Adrenal gland (tissue), 12 donors: Measurements from ENCODE around the gene OR2W1. TPM values are rescaled to one million over a fixed set of nuclear protein-coding genes. Genes with fewer than 3 reads are reported as not detected.

Experiments used
- DNase-seq, 7 donors: peaks; one replicate each; pipeline ENCODE4 v3.0.0-alpha.2; 2019 to 2020
- H3K27ac ChIP-seq, 5 donors: fragments of 200-600 bp; sonication (generic) in 4 of 5; 1 replicate in 3 of 5; 2 replicates in 2 of 5; pipeline versions ENCODE4 v1.5.1 to v1.8.0; 2016 to 2020; ENCODE audit warnings: mild to moderate bottlenecking in 1 of 5
- H3K27me3 ChIP-seq: fragments of 200-600 bp; 2 replicates; pipeline ENCODE4 v1.8.0; 2021
- H3K36me3 ChIP-seq, 2 donors: fragments of 200-600 bp; replicated peaks in 1 of 2; 1 replicate in 1 of 2; 2 replicates in 1 of 2; pipeline versions ENCODE4 v1.5.1 to v1.8.0; 2018 to 2022
- H3K4me1 ChIP-seq, 2 donors: fragments of 200-600 bp; replicated peaks in 1 of 2; 1 replicate in 1 of 2; 2 replicates in 1 of 2; pipeline versions ENCODE4 v1.5.1 to v1.8.0; 2018 to 2021
- H3K4me3 ChIP-seq, 4 donors: fragments of 200-600 bp; sonication (generic) in 3 of 4; one replicate each; pipeline ENCODE4 v1.5.1; 2016 to 2018
- H3K9me3 ChIP-seq, 3 donors: fragments of 200-600 bp; sonication (generic) in 1 of 3; replicated peaks in 1 of 3; 1 replicate in 2 of 3; 2 replicates in 1 of 3; pipeline versions ENCODE4 v1.5.1 to v1.8.0; 2016 to 2021
- POLR2A ChIP-seq, 2 donors: fragments of 450-650 bp; IDR thresholded peaks; one replicate each; pipeline ENCODE4 v1.6.1; 2017; ENCODE audit warnings: antibody characterized with exemption in 2 of 2, mild to moderate bottlenecking in 2 of 2, moderate library complexity in 1 of 2
- WGBS, 4 donors: extraction: QIAGEN DNeasy Blood & Tissue Kit in 2 of 4; methylation state at CpG; one replicate each; pipeline versions ENCODE4 v1.1.5 to v1.1.7; 2013 to 2017; 5-methylcytosine and 5-hydroxymethylcytosine counted together
- intact Hi-C, 2 donors: fragments of 100-400 bp; cut with DNase I; formaldehyde crosslinking; loops; one replicate each; pipeline versions ENCODE4 v1.14.1 to v1.15.0; 2022 to 2023
- polyA plus RNA-seq, 3 donors: library from polyadenylated mRNA; stranded (reverse); fragments of 200-250 nt in 2 of 3; fragments of 350-450 nt in 1 of 3; fragmentation: Illumina TruSeq in 1 of 3; extraction: RNeasy Lipid Tissue Mini Kit (QIAGEN cat#74804) in 1 of 3; gene quantifications; one replicate each; pipeline ENCODE4 v1.2.3, GENCODE V29; 2013 to 2014
- total RNA-seq, 9 donors: library from RNA; depleted of rRNA in 4 of 9; stranded (reverse); fragments of >200 nt in 4 of 9; fragments of 120-200 nt in 1 of 9; fragmentation: NEBNext Ultra II Directional in 1 of 9; extraction: Animal tissue kit (Norgen Biotek cat#: 25700) in 1 of 9; gene quantifications; one replicate each; pipeline versions ENCODE4 v1.1.0 to v1.2.4, GENCODE V29; 2013 to 2023
- TF ChIP-seq, protein P1 (sequence below), 6 experiments: fragments of 450-650 bp in 4 of 6; fragments of 200-600 bp in 2 of 6; sonication (generic) in 1 of 6; IDR thresholded peaks; 1 replicate in 5 of 6; 2 replicates in 1 of 6; pipeline versions ENCODE4 v1.5.1 to v1.8.0; 2016 to 2021; ENCODE audit warnings: antibody characterized with exemption in 6 of 6, mild to moderate bottlenecking in 2 of 6, moderate library complexity in 1 of 6
- donor health status: healthy with polysubstance abuse.
- donor health status: Bipolar disorder and iron deficiency.
- donor health status: DM: yes; HTN: yes; CAD: no.
- donor health status: DM: no; HTN: no; CAD: no.
- donor health status: DM: no; HTN: no; CAD: no.
- donor health status: DM: yes; HTN: yes; CAD: no.

OR2W1 gene
- total and polyA plus RNA-seq, 12 donors = not detected

DNA sequence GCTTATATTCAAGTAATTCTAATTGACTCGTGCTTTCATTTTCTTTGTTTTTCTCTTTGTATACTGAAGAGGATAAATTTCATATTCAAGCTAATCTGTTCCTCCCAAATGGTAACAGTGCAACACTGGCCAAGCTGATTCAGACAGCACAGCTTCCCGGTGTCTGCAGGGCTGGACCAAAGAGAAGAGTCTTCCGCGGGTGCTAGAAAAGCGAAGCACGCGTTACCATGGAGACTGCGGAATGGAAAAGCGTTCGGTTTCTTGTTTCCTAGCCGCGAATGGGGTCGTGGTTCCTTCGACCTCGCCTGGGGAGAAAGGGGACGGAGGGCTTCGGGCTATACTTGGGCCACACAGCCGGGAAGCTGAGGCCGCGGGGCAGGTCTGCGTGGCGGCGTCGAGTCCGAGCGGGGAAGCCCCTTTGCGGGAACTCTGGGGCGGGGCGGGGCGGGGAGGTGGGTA is 33.7 kb downstream of the OR2W1 start:
- Histone ChIP-seq H3K36me3 (no peaks in the 10 kb centered on the region), H3K4me3 (peak overlapping the region in 1 of 4 donors; percentile 57), H3K27me3 (peaks cover 30% of the 10 kb centered on the region), H3K27ac (no peak overlapping the region), H3K4me1 (no peaks in the 10 kb centered on the region), H3K9me3 (no peaks in the 10 kb centered on the region)
- no peak for TF ChIP-seq POLR2A (IDR thresholded peaks at IDR 0.05)
- TF ChIP-seq, protein P1, sequence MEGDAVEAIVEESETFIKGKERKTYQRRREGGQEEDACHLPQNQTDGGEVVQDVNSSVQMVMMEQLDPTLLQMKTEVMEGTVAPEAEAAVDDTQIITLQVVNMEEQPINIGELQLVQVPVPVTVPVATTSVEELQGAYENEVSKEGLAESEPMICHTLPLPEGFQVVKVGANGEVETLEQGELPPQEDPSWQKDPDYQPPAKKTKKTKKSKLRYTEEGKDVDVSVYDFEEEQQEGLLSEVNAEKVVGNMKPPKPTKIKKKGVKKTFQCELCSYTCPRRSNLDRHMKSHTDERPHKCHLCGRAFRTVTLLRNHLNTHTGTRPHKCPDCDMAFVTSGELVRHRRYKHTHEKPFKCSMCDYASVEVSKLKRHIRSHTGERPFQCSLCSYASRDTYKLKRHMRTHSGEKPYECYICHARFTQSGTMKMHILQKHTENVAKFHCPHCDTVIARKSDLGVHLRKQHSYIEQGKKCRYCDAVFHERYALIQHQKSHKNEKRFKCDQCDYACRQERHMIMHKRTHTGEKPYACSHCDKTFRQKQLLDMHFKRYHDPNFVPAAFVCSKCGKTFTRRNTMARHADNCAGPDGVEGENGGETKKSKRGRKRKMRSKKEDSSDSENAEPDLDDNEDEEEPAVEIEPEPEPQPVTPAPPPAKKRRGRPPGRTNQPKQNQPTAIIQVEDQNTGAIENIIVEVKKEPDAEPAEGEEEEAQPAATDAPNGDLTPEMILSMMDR (IDR thresholded peaks at IDR 0.05) = no peak
- whole genome bisulfite sequencing, 4 donors = 0 to 2% (median 1%) methylated on average over 20 to 30 of the region's 30 CpGs
- DNase-seq = peak in 6 of 7 donors; percentile 38 to 66 (median 46)
- intact Hi-C loops = loop anchor here in 1 of 2 donors (10.0 kb wide), 2 partner anchors 177 to 327 kb away; no protein-coding TSS in a partner anchor

DNA sequence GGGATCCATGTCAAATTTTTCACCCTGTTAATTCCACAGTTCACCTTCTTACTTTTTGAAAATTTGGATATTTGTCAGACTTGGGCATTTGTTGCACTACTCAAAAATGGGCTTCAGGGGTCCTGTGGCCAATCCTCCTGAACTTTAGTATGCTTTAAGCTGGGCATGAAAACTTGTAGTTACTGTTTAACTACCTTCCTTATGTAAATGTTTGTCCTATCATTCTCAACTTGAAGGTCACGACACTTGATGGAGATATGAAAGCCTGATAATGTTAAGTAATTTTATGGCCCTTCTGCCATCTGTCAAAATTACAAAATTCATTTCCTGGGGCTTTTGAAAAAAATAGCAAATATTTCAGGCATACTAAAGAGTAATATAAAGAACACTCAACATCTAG is 35.6 kb downstream of the OR2W1 start:
- no peak overlapping the region for H3K4me3 ChIP-seq
- H3K36me3 ChIP-seq = no peaks in the 10 kb centered on the region
- no peaks in the 10 kb centered on the region for H3K9me3 ChIP-seq
- DNase-seq = no peak
- H3K27me3 ChIP-seq = peaks cover 22% of the 10 kb centered on the region
- no peak overlapping the region for H3K27ac ChIP-seq
- WGBS, 4 donors = 64 to 79% (median 69%) methylated on average over 1 of the region's 1 CpG
- H3K4me1 ChIP-seq = peaks cover 0 to 4% of the 10 kb centered on the region in 2 donors
- intact Hi-C loops = no loop called here
- no peak for TF ChIP-seq POLR2A (IDR thresholded peaks at IDR 0.05)
- TF ChIP-seq, protein P1 (IDR thresholded peaks at IDR 0.05) = no peak

DNA sequence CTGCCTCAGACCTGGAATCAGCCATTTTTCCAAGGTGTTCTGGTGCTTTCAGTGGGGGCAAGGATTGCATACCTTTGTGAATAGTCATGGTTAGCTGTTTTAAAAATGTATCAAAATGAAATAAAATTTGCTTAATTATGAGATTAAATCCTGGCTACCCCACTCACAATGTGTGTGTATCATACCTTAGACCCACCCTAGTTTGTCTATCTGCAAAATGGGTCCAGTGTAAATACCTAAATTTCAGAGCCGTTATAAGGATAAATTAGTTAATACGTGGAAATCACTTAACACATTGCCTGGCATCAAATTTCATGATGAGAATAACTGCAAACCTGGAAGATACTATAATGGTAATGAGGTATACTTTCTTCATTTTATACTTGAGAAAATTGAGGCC is 36.9 kb downstream of the OR2W1 start:
- DNase-seq = no peak
- WGBS, 4 donors = 74 to 87% (median 80%) methylated on average over 2 of the region's 2 CpGs
- intact Hi-C loops = no loop called here
- Histone ChIP-seq H3K4me3 (no peak overlapping the region), H3K4me1 (peaks cover 0 to 4% of the 10 kb centered on the region in 2 donors), H3K36me3 (no peaks in the 10 kb centered on the region), H3K27ac (no peak overlapping the region), H3K9me3 (no peaks in the 10 kb centered on the region), H3K27me3 (peaks cover 16% of the 10 kb centered on the region)
- TF ChIP-seq POLR2A (IDR thresholded peaks at IDR 0.05) = no peak
- TF ChIP-seq, protein P1 (IDR thresholded peaks at IDR 0.05) = no peak

DNA sequence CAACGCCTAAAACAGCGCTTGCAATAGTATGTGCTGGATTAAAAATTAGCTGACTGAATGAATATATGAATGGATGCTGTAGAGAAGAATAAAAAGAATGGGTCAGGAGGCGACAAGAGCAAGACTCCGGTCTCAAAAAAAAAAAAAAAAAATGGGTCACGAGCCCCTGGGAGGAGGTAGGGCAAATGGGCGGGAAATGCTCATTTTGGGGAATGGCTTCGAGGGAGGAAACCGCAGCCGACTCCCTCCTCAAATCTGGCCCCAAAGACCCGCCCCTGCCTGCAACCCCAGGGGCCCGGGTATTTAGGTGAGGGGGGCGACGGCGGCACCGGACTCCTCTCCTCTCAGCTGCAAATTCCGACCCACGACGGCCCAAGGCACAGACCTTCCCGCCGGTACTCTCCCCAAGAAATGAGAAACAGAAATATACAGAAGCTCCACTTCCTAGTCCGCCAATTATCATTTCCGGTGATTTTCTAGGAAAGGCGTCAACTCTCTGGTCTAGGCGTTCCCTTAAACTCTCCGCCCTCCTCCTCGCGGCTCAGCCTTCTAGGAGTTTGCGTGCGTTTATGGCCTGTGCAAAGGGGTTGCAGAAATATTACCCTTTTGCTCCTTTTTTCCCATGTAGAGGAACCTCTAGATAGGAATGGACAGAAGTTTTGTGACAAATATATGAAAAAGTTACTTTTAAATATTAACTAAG is 39.6 kb downstream of the OR2W1 start, which contains the start of gene ZNF311:
ZNF311 (minus strand) TSS at position 133 of the 703 bp plus-strand sequence. CDS start 1,361 bp downstream, outside the sequence.
- Histone ChIP-seq H3K4me3 (peak within 1 kb of the TSS in 2 of 4 donors; percentile 36 to 76), H3K27ac (peak within 1 kb of the TSS in 1 of 5 donors; percentile 74), H3K27me3 (peaks cover 14% of the 10 kb centered on the region), H3K4me1 (peaks cover 0 to 4% of the 10 kb centered on the region in 2 donors), H3K9me3 (no peaks in the 10 kb centered on the region), H3K36me3 (no peaks in the 10 kb centered on the region)
- intact Hi-C loops = no loop called here
- peak; percentile 31 to 71 (median 50) for DNase-seq
- 9 to 10% (median 9%) methylated on average over 29 of the region's 29 CpGs for WGBS, 4 donors
- TF ChIP-seq, protein P1 (IDR thresholded peaks at IDR 0.05) = no peak
- TF ChIP-seq POLR2A (IDR thresholded peaks at IDR 0.05) = no peak
